Cerebellar cortex (tissue), 1 donor: Measurements from ENCODE around the gene PHACTR3.

Source experiments
- DNase-seq: peaks from one replicate; pipeline ENCODE4 v3.0.0-alpha.2; 2015; ENCODE audit warnings: low spot score

The PHACTR3 gene

DNA sequence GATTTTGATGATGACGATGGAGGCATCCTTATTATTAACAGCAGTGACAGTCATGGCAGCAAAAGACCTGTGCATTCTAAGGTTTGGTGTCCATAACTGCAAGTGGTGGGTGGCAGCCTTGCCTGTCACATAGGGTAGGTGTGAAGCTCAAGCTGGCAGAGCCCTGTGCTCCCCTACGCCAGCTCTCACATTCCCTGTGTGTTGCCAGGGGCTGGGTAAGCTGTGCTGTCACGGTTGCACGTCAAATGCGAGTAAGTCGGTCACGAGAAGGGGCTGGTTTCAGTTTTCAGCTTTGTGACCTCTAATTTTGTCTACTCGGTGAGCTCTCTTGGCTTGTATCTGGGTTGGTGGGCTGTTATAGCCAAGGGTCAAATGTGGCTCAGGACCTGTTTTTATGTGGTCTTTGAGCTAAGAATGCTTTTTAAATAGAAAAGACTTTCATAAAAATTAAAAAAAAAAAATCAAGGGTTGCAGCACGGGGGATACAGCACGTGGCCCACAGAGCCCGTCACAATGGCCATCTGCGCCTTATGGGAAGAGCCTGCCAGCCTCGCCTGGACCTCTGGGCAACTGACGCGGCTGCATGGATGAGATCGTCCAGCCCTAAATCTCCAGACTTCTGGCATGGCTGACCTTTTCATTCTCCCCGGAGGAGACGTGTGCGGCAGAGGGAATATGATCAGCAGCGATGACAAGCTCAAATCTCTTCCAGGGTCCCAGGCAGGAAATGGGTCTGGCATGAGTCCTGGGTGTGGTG lies 148.5 kb downstream of the PHACTR3 start:
- no peak for DNase-seq

- no peak for DNase-seq
These were observed 149.5 kb downstream of the PHACTR3 start for GRCh38 chr20:59753836-59754235.

- DNase-seq, result no peak
These were observed 150.2 kb downstream of the PHACTR3 start for GRCh38 chr20:59754551-59754950.

DNA sequence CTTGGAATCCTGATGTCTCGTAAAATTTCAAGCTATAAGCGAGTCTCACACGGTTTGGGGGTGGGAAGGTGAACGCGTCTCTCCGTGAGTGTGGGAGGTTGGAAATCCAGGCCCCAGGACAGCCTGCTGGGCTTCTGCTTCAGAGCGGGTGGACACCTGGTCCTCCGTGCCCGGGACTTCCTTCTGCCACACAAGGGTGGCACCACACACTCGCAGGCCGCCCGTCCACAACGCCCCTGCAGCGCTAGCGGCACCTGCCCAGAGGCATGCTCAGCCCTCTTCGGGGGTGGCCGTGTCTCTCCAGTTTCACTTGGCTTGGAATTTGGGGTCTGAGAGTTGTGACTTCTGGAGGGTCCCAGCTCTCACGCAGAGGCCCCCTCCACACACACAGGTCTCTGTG lies 151.9 kb downstream of the PHACTR3 start:
- no peak for DNase-seq

DNA sequence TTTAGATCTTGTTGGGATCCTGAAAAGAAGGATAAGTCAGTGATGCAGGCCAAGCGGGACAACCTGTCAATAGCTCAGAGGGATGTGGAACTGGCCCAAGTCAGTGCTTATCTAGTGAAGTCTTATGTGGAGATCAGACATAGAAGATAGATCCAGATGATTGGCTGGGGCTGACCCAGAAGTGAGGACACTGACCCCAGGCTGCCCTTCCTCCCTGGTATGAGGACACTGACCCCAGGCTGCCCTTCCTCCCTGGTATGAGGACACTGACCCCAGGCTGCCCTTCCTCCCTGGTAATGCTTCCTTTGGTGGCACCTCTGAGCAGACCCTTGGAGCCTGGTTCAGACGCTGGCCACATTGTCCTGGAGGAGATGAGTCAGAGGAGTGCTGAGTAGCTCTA lies 159.7 kb downstream of the PHACTR3 start:
- no peak for DNase-seq

DNA sequence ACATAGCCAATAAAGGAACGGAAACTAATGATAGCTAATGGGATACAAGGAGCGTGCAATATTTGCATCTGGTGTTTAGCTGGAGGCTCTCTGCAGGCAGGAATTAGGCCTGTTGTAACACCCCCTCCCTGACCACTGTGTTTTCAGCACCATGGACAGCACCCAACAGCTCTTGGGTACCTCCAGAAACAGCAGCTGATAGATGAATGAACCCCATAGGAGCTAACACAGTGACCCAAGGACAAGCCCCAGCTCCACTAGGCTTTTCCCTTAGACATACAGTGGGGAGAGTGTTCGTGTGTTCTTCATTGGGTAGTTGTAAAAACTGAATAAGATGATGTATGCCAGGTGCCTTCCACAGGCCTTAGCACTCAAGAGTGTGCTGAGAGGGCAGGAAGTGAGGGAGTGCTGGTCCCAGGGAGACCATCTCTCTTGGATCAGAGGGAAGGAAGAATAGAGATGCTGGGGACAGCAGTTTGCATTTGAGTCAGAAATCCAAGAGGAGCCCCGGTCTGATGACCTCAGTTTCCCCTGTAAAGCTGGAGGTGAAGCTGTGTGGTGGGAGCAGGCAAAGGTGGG lies 161.3 kb downstream of the PHACTR3 start:
- no peak for DNase-seq

- no peak for DNase-seq
These were observed 163.3 kb downstream of the PHACTR3 start for GRCh38 chr20:59767656-59768055.

DNA sequence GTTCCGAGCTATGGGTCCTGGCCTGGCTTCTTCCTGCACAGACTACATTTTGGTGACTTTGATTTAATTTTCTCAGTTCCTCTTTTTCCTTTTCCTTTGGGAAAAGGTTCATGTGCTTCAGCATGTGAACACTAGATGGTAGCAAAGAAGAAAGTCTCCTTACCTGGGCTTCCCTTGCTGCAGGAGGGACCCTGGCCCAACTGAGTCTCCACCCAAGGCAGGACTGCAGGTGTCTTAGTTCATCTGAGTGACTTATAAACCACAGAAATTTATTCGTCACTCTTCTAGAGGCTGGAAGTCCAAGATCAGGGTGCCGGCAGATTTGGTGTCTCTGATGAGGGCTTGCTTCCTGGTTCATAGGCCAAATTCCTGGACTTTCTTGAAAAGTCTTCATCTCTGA lies 165.9 kb downstream of the PHACTR3 start:
- DNase-seq, result no peak

DNA sequence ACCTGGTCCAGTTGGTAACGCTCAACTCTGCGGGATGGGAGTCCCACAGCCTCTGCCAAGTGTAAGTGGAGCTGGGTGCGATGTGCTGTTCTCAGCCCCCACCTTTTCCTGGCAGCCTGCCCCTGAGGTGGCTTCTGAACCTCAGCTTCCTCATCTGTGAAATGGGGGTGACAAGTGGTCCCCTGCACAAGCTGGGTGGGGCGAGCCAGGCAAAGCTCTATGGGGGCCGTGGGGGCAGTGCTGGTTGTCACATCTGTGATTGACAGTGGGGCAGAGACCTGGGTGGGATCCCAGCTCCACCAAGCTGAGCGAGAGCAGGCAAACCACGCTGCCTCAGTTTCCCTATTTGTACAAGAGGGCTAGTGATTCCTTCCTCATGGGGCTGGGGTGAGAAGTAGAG lies 166.5 kb downstream of the PHACTR3 start:
- no peak for DNase-seq

- peak; percentile 64 for DNase-seq
These were observed 167.4 kb downstream of the PHACTR3 start for GRCh38 chr20:59771506-59772372.

- no peak for DNase-seq
These were observed 168.0 kb downstream of the PHACTR3 start for GRCh38 chr20:59772373-59772705.

- DNase-seq, result no peak
These were observed 168.9 kb downstream of the PHACTR3 start for GRCh38 chr20:59772931-59773913.

DNA sequence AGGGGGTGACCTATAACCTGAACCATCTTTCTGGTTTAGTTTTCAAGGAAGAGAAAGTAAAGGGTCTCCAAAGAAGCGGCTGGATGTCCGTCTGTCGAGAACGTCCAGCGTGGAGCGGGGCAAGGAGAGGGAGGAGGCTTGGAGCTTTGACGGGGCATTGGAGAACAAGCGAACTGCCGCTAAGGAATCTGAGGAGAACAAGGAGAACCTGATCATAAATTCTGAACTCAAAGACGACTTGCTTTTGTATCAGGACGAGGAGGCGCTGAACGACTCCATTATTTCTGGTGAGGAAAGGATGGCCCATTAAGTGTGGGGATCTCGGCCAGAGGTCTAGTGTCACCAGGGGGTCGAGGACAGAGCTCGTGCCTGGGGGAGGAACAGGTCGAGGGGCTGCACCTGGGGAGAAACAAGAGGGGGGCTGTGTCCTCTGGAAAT lies 169.9 kb downstream of the PHACTR3 start:
- no peak for DNase-seq

DNA sequence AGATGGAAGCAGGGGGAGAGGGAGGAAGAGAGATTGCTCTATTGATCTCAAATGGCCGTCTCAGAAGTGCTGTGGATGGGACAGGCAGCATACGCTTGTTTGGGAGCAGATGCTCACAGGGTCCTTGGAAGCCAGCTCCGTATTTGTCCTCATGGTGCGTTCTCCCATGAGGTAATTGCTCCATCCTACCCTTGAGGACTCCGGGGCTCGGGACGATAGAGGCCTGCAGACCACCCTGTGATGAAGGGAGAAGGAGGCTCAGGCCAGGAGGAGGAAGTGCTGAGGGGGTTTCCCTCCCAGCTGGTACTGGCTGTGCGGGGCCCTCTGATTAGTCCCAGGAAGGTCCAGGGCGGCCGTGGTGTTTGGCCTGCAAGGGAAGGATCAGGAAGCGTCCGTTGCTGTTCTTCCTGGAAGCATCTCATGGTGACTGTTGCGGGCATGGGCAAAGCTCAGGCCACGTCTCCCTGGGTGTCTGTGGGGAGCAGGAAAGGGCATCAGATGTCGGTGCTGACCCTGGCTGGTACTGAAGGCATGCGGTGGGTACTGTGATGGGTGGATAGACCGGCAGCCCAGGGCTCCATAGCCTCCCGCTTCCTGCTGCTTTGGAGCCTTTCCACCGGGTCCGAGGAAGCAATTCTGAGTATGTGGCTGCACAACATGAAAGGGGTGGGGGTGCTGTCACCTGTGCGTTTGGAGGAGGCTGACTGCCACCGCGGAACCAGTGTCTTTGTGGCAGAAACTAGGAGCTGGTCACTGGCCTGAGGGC lies 170.8 kb downstream of the PHACTR3 start:
- no peak for DNase-seq

GRCh38 chr20:59775687-59776055 lies 171.3 kb downstream of the PHACTR3 start:
- no peak for DNase-seq

- DNase-seq, result no peak
These were observed 171.8 kb downstream of the PHACTR3 start for GRCh38 chr20:59776059-59776603.

- DNase-seq, result no peak
These were observed 172.4 kb downstream of the PHACTR3 start for GRCh38 chr20:59776626-59777330.

GRCh38 chr20:59777331-59777725 lies 173.0 kb downstream of the PHACTR3 start:
- no peak for DNase-seq

- no peak for DNase-seq
These were observed 173.7 kb downstream of the PHACTR3 start for GRCh38 chr20:59777814-59778575.
